PC-9 (cell line): ENCODE results near the gene ATRNL1.

Experiments
- CTCF ChIP-seq: fragments of 200-600 bp; sonication (generic); conservative IDR thresholded peaks from 2 replicates; pipeline ENCODE4 v1.6.1; 2017; ENCODE audit warnings: mixed run types, antibody characterized with exemption, mild to moderate bottlenecking, moderate library complexity
- EZH2 ChIP-seq: fragments of 200-600 bp; sonication (generic); IDR thresholded peaks from 2 replicates; pipeline ENCODE4 v1.8.0; 2017; ENCODE audit warnings: antibody characterized with exemption, low read depth

GRCh38 chr10:115827231-115828009 lies 734.3 kb downstream of the ATRNL1 start:
- TF ChIP-seq EZH2, result no peak
- TF ChIP-seq CTCF, result no peak
